ENCODE measurements around the gene SLC7A1. TPM values are rescaled to one million over a fixed set of nuclear protein-coding genes. Genes with fewer than 3 reads are reported as not detected.

The SLC7A1 gene
- total and polyA plus RNA-seq, 2 donors, result 3.6 to 4.6 TPM

DNA sequence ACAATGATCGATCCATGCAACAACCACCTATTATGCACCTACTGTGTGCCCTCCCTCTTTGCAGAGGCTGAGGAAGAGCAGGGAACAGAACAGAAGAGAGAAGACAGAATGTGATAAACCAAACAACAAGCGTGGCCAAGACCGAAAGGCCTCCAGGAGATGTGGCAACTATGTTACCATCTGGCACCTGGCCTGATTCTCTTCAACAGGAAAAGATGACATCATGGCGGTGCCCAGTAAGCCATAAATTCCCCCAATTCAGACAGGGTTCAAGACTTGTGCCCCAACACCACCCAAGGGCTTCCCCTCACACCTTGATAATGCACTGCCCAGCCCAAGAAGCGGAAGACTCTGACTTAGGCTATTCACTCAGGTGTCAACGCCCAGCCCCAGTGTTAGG, 44.3 kb downstream of the SLC7A1 start:
- H3K27me3 ChIP-seq (ENCODE audit: control insufficient read depth in 2 of 2, insufficient read depth in 1 of 2, low read length in 1 of 2), result no peaks in the 10 kb centered on the region
- no peak overlapping the region for H3K27ac ChIP-seq (ENCODE audit: low read depth in 1 of 2, low read length in 1 of 2)
- no peaks in the 10 kb centered on the region for H3K4me1 ChIP-seq (ENCODE audit: control insufficient read depth in 2 of 2, insufficient read depth in 2 of 2, low read length in 2 of 2)
- H3K36me3 ChIP-seq (ENCODE audit: control insufficient read depth in 2 of 2, insufficient read depth in 2 of 2, low read length in 1 of 2), result peaks cover 20 to 22% of the 10 kb centered on the region in 2 donors
- no peak for DNase-seq (ENCODE audit: low read depth in 6 of 9, low spot score in 9 of 9)
- no peak overlapping the region for H3K4me3 ChIP-seq (ENCODE audit: low read length in 2 of 2)
- no peaks in the 10 kb centered on the region for H3K9me3 ChIP-seq (ENCODE audit: control insufficient read depth in 2 of 2, insufficient read depth in 1 of 2, low read length in 1 of 2)
- WGBS, result 98% methylated on average over 6 of the region's 6 CpGs

DNA sequence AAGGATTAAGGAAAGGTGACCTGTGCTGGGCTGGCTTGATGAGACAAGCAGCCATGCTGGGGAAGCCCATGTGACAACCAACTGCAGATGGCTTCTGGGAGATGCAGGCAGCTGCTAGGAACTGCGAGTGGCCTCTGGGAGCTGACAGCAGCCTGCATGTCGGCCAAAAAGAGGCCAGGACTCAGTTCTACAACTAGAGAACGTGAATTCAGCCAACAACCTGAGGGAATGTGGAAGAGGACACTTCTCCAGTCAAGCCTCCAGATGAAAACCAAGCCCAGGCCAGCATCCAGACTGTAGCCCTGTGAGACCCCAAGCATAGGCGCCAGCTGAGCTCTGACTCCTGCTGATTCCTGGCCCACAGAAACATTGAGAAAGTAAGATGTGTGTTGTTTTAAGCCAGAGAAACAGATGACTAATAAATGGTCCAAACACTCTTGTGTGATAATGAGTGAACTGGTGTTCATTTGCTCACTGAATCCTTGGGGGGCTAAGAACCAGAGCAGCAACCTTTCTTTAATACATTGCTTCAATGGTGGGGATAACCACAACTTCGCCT, 45.0 kb downstream of the SLC7A1 start:
- WGBS, result 98% methylated on average over 5 of the region's 5 CpGs
- H3K27ac ChIP-seq (ENCODE audit: low read depth in 1 of 2, low read length in 1 of 2), result no peak overlapping the region
- no peak for DNase-seq (ENCODE audit: low read depth in 6 of 9, low spot score in 9 of 9)
- H3K36me3 ChIP-seq (ENCODE audit: control insufficient read depth in 2 of 2, insufficient read depth in 2 of 2, low read length in 1 of 2), result peaks cover 20 to 25% of the 10 kb centered on the region in 2 donors
- no peak overlapping the region for H3K4me3 ChIP-seq (ENCODE audit: low read length in 2 of 2)
- no peaks in the 10 kb centered on the region for H3K9me3 ChIP-seq (ENCODE audit: control insufficient read depth in 2 of 2, insufficient read depth in 1 of 2, low read length in 1 of 2)
- no peaks in the 10 kb centered on the region for H3K27me3 ChIP-seq (ENCODE audit: control insufficient read depth in 2 of 2, insufficient read depth in 1 of 2, low read length in 1 of 2)
- H3K4me1 ChIP-seq (ENCODE audit: control insufficient read depth in 2 of 2, insufficient read depth in 2 of 2, low read length in 2 of 2), result no peaks in the 10 kb centered on the region

DNA sequence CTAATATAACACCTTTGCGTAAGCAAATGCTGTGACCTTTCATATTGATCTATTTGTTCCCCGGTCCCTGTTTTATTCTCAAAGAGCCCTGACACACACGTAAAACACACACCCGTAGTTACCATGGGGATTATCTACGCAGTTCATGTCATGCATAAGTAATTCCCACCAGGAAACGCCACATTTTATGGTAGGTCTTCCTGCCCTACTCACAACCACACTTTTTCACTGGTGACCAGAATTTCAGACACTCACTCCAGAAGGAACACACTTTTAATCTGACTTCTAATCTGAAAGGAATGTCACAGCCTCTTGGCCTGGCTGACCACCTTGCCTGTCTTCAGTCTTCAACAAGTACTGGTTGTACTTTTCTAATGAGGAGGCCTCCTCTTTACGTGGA, 46.8 kb downstream of the SLC7A1 start:
- no peak overlapping the region for H3K27ac ChIP-seq (ENCODE audit: low read depth in 1 of 2, low read length in 1 of 2)

DNA sequence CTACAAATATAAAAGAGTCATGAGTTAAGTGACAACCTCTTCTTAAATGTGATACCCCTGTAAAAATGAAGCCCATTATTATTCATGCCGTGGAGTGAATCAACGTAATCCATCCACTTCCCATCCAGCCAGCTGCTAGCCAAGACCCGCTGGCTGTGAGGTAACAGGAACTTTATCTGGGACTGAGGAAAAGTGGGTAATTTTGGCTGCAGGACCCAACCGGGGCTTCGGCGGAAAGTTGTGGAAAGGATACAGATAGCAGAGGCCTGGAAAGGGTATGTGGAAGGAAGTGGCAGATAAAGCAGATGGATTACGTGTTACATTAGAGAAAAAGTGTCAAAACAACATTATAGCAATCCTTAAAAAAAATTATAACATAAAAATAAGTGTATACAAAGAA, 48.3 kb downstream of the SLC7A1 start:
- Histone ChIP-seq H3K27ac (ENCODE audit: low read depth in 1 of 2, low read length in 1 of 2) (no peak overlapping the region), H3K4me3 (ENCODE audit: low read length in 2 of 2) (no peak overlapping the region), H3K36me3 (ENCODE audit: control insufficient read depth in 2 of 2, insufficient read depth in 2 of 2, low read length in 1 of 2) (peaks cover 13 to 27% of the 10 kb centered on the region in 2 donors), H3K9me3 (ENCODE audit: control insufficient read depth in 2 of 2, insufficient read depth in 1 of 2, low read length in 1 of 2) (no peaks in the 10 kb centered on the region), H3K4me1 (ENCODE audit: control insufficient read depth in 2 of 2, insufficient read depth in 2 of 2, low read length in 2 of 2) (no peaks in the 10 kb centered on the region), H3K27me3 (ENCODE audit: control insufficient read depth in 2 of 2, insufficient read depth in 1 of 2, low read length in 1 of 2) (no peaks in the 10 kb centered on the region)
- WGBS, result 92% methylated on average over 7 of the region's 7 CpGs
- no peak for DNase-seq (ENCODE audit: low read depth in 6 of 9, low spot score in 9 of 9)

More for the DNA sequence above, 46.8 kb downstream of the SLC7A1 start:
- Histone ChIP-seq H3K36me3 (ENCODE audit: control insufficient read depth in 2 of 2, insufficient read depth in 2 of 2, low read length in 1 of 2) (peaks cover 20 to 27% of the 10 kb centered on the region in 2 donors), H3K9me3 (ENCODE audit: control insufficient read depth in 2 of 2, insufficient read depth in 1 of 2, low read length in 1 of 2) (no peaks in the 10 kb centered on the region), H3K27me3 (ENCODE audit: control insufficient read depth in 2 of 2, insufficient read depth in 1 of 2, low read length in 1 of 2) (no peaks in the 10 kb centered on the region), H3K4me1 (ENCODE audit: control insufficient read depth in 2 of 2, insufficient read depth in 2 of 2, low read length in 2 of 2) (no peaks in the 10 kb centered on the region), H3K4me3 (ENCODE audit: low read length in 2 of 2) (no peak overlapping the region)
- 98% methylated on average over 7 of the region's 7 CpGs for WGBS
- no peak for DNase-seq (ENCODE audit: low read depth in 6 of 9, low spot score in 9 of 9)

DNA sequence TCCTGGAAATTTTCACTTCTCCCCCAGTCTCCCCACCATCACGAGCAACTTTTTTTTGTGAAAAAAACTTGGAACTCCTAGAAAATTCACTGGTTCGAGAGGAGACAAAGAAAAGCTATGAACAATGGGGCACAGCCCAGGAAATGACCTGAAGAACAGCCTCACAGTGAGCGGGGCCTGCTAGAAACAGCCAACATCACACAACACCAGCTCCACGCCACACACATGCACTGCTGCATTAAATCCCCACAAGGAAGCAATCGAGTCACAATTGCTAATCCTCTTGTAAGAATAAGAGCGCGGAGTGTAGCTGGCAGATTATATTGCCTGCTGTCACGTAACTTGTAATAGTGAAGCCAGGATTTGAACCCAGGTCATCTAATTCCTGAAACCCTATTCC, 48.8 kb downstream of the SLC7A1 start:
- H3K36me3 ChIP-seq (ENCODE audit: control insufficient read depth in 2 of 2, insufficient read depth in 2 of 2, low read length in 1 of 2), result peaks cover 9 to 22% of the 10 kb centered on the region in 2 donors
- H3K27ac ChIP-seq (ENCODE audit: low read depth in 1 of 2, low read length in 1 of 2), result no peak overlapping the region

DNA sequence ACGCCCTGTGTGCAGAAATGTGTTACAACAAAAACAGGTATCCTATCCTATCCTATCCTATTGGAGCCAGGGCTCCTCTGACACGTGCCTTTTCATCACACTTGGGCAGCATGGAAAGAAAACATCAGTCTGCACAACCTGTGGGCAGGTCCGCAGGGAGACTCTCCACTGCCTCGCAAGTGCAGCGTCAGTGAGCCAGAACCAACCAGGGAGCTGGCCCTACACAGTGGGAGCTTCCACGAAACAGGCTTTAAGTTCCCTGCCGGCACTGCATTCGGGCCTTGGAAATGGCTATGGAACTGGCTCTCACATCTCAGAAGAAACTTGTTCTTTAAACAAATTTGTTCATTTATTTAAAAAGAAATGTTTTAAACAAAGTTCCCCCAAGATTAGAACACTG, 49.5 kb downstream of the SLC7A1 start:
- no peak for DNase-seq (ENCODE audit: low read depth in 6 of 9, low spot score in 9 of 9)
- Histone ChIP-seq H3K27me3 (ENCODE audit: control insufficient read depth in 2 of 2, insufficient read depth in 1 of 2, low read length in 1 of 2) (no peaks in the 10 kb centered on the region), H3K27ac (ENCODE audit: low read depth in 1 of 2, low read length in 1 of 2) (no peak overlapping the region), H3K4me1 (ENCODE audit: control insufficient read depth in 2 of 2, insufficient read depth in 2 of 2, low read length in 2 of 2) (peaks cover 0 to 4% of the 10 kb centered on the region in 2 donors), H3K36me3 (ENCODE audit: control insufficient read depth in 2 of 2, insufficient read depth in 2 of 2, low read length in 1 of 2) (peaks cover 6 to 16% of the 10 kb centered on the region in 2 donors), H3K9me3 (ENCODE audit: control insufficient read depth in 2 of 2, insufficient read depth in 1 of 2, low read length in 1 of 2) (no peaks in the 10 kb centered on the region), H3K4me3 (ENCODE audit: low read length in 2 of 2) (no peak overlapping the region)
- 99% methylated on average over 8 of the region's 8 CpGs for WGBS

More for the DNA sequence above, 48.8 kb downstream of the SLC7A1 start:
- H3K9me3 ChIP-seq (ENCODE audit: control insufficient read depth in 2 of 2, insufficient read depth in 1 of 2, low read length in 1 of 2), result no peaks in the 10 kb centered on the region
- H3K4me1 ChIP-seq (ENCODE audit: control insufficient read depth in 2 of 2, insufficient read depth in 2 of 2, low read length in 2 of 2), result no peaks in the 10 kb centered on the region
- H3K27me3 ChIP-seq (ENCODE audit: control insufficient read depth in 2 of 2, insufficient read depth in 1 of 2, low read length in 1 of 2), result no peaks in the 10 kb centered on the region
- 98% methylated on average over 8 of the region's 8 CpGs for WGBS
- DNase-seq (ENCODE audit: low read depth in 6 of 9, low spot score in 9 of 9), result no peak
- H3K4me3 ChIP-seq (ENCODE audit: low read length in 2 of 2), result no peak overlapping the region

DNA sequence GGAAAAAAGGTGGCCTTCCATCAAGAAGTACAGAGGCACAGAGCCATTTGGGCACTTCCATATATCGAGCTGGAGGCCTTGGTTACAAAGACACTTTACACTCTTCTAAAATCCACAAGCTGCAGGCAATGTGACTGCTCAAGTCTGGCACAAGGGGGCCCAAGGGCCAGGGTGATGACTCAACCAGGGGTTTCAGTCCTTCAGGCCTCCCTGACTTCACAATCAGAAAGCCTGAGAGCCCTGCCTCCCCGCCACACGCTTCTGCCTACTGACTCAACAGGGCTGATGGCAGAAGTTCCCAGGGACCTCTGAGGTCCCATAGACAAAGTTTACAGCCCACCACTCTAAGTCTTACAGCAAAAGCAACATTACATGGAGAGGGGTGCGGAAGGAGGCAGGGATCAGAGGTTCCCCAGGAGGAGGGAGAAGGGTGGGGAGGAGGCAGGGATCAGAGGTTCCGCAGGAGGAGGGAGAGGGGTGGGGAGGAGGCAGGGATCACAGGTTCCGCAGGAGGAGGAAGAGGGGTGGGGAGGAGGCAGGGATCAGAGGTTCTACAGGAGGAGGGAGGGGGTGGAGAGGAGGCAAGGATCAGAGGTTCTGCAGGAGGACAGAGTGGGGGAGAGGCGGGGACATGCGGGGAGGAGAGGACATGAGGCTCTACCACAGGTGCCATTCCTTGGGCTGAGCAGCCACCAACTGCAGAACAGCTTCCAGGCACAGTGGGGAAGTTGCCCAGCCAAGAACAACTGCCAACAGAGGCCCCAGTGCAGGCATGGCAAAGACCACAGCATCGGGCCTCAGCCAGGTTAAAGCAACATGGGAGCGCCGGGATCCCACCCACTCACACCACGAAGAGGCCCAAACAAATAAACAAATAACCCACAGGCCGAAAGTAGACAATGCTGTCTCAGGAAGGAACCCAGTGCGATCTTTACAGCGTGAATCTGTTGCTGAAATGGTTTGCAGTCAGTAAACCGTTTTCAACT, 52.0 kb downstream of the SLC7A1 start:
- Histone ChIP-seq H3K27ac (ENCODE audit: low read depth in 1 of 2, low read length in 1 of 2) (no peak overlapping the region), H3K36me3 (ENCODE audit: control insufficient read depth in 2 of 2, insufficient read depth in 2 of 2, low read length in 1 of 2) (peaks cover 0 to 6% of the 10 kb centered on the region in 2 donors), H3K9me3 (ENCODE audit: control insufficient read depth in 2 of 2, insufficient read depth in 1 of 2, low read length in 1 of 2) (no peaks in the 10 kb centered on the region), H3K4me1 (ENCODE audit: control insufficient read depth in 2 of 2, insufficient read depth in 2 of 2, low read length in 2 of 2) (peaks cover 0 to 4% of the 10 kb centered on the region in 2 donors), H3K4me3 (ENCODE audit: low read length in 2 of 2) (no peak overlapping the region), H3K27me3 (ENCODE audit: control insufficient read depth in 2 of 2, insufficient read depth in 1 of 2, low read length in 1 of 2) (no peaks in the 10 kb centered on the region)
- WGBS, result 96% methylated on average over 16 of the region's 16 CpGs
- DNase-seq (ENCODE audit: low read depth in 6 of 9, low spot score in 9 of 9), result no peak

DNA sequence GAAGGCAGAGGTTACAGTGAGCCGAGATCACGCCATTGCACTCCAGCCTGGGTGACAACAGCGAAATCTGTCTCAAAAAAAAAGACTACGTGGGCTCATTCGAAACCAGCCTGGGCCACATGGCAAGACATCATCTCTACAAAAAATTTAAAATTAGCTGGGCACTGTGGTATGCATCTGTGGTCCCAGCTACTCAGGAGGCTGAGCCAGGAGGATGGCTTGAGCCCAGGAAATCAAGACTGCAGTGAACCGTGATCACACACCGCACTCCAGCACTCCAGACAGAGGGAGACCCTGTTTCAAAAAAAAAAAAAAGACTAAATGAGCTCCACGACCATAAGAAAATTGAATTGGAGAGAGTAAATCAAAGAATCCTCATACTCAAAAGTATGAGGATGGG, 53.1 kb downstream of the SLC7A1 start:
- no peaks in the 10 kb centered on the region for H3K27me3 ChIP-seq (ENCODE audit: control insufficient read depth in 2 of 2, insufficient read depth in 1 of 2, low read length in 1 of 2)
- H3K4me1 ChIP-seq (ENCODE audit: control insufficient read depth in 2 of 2, insufficient read depth in 2 of 2, low read length in 2 of 2), result peaks cover 0 to 4% of the 10 kb centered on the region in 2 donors
- 98% methylated on average over 8 of the region's 8 CpGs for WGBS
- peaks cover 0 to 6% of the 10 kb centered on the region in 2 donors for H3K36me3 ChIP-seq (ENCODE audit: control insufficient read depth in 2 of 2, insufficient read depth in 2 of 2, low read length in 1 of 2)
- H3K9me3 ChIP-seq (ENCODE audit: control insufficient read depth in 2 of 2, insufficient read depth in 1 of 2, low read length in 1 of 2), result no peaks in the 10 kb centered on the region
- no peak overlapping the region for H3K4me3 ChIP-seq (ENCODE audit: low read length in 2 of 2)
- no peak overlapping the region for H3K27ac ChIP-seq (ENCODE audit: low read depth in 1 of 2, low read length in 1 of 2)
- DNase-seq (ENCODE audit: low read depth in 6 of 9, low spot score in 9 of 9), result no peak

DNA sequence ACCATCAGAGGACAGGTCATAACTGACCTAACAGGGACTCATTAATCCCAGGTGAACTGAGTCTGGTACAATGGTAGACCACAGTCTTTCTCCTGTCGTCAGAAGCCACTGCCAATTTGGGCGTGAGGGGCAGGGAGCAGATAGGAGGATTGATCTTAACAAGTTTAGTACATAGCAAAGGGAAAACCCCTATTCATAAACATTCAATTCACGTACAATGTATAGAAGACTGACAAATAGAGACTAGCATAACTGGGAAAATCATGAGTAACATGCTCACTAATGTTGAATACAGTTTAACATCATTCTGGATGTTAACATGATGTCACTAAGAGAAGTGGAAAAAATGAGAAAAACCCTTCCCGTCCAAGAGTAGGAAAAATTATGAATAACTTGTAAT, 54.1 kb downstream of the SLC7A1 start:
- H3K4me1 ChIP-seq (ENCODE audit: control insufficient read depth in 2 of 2, insufficient read depth in 2 of 2, low read length in 2 of 2), result peaks cover 0 to 4% of the 10 kb centered on the region in 2 donors
- no peaks in the 10 kb centered on the region for H3K27me3 ChIP-seq (ENCODE audit: control insufficient read depth in 2 of 2, insufficient read depth in 1 of 2, low read length in 1 of 2)
- WGBS, result 97% methylated on average over 4 of the region's 4 CpGs
- no peaks in the 10 kb centered on the region for H3K9me3 ChIP-seq (ENCODE audit: control insufficient read depth in 2 of 2, insufficient read depth in 1 of 2, low read length in 1 of 2)
- H3K36me3 ChIP-seq (ENCODE audit: control insufficient read depth in 2 of 2, insufficient read depth in 2 of 2, low read length in 1 of 2), result peaks cover 3 to 4% of the 10 kb centered on the region in 2 donors
- H3K27ac ChIP-seq (ENCODE audit: low read depth in 1 of 2, low read length in 1 of 2), result no peak overlapping the region
- no peak overlapping the region for H3K4me3 ChIP-seq (ENCODE audit: low read length in 2 of 2)
- DNase-seq (ENCODE audit: low read depth in 6 of 9, low spot score in 9 of 9), result no peak
